AG09309 (cell line): Measurements from ENCODE around the gene GPR157.

ENCODE experiments used
- DNase-seq: peaks from one replicate; pipeline ENCODE4 v3.0.0-alpha.2; 2010; ENCODE audit warnings: low read depth
- H3K4me3 ChIP-seq: 2 replicates; pipeline ENCODE4 v1.5.1; 2011; ENCODE audit warnings: mild to moderate bottlenecking, low read depth, low read length, moderate library complexity; ENCODE audit not compliant: control insufficient read depth
- TF ChIP-seq, protein P1 (sequence below): IDR thresholded peaks from 2 replicates; pipeline ENCODE4 v1.5.1; 2011; ENCODE audit warnings: mild to moderate bottlenecking, low read depth, low read length, inconsistent platforms; ENCODE audit not compliant: insufficient read depth, control insufficient read depth; ENCODE audit errors: missing control alignments

The GPR157 gene

DNA sequence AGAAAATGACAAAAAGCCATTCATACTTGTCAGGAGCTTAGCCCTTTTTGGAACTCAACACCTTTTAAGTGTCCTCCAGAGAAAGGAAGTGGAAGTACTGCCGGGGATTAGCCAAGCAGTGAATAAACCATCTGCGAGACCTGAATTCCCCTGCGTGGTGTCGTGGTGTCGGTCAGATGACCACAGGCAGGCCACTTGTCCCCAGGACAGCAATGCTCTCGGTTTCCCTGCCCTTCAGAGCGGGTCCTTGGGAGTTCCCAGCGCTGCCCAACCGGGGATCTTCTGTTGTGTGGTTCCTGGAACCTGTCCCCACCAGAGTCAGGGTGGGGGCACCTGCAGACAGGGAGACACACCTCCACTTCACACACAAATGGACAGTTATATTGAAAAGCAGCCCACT lies 9.2 kb downstream of the GPR157 start:
- DNase-seq = no peak
- H3K4me3 ChIP-seq = no peak overlapping the region
- TF ChIP-seq, protein P1, sequence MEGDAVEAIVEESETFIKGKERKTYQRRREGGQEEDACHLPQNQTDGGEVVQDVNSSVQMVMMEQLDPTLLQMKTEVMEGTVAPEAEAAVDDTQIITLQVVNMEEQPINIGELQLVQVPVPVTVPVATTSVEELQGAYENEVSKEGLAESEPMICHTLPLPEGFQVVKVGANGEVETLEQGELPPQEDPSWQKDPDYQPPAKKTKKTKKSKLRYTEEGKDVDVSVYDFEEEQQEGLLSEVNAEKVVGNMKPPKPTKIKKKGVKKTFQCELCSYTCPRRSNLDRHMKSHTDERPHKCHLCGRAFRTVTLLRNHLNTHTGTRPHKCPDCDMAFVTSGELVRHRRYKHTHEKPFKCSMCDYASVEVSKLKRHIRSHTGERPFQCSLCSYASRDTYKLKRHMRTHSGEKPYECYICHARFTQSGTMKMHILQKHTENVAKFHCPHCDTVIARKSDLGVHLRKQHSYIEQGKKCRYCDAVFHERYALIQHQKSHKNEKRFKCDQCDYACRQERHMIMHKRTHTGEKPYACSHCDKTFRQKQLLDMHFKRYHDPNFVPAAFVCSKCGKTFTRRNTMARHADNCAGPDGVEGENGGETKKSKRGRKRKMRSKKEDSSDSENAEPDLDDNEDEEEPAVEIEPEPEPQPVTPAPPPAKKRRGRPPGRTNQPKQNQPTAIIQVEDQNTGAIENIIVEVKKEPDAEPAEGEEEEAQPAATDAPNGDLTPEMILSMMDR = no peak

DNA sequence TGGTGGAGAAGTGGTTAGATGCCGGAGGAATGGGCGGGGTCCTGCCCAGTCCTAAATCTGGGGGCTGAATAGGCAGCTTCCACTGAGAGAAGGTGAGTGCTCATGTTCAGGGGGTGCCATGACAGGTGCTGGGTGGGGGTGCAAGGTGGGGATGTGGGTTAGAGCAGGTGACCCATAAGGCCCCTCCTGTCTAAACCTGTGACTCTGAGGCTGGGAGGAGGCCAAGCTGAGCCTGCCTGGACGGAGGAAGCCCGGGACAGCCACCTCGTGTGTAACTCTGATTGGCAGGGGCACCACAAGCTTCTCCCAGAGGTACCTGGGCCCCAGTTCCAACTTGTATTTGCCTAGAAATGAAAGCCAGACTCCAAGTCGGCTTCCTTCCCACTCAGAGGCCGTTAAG lies 10.7 kb downstream of the GPR157 start:
- H3K4me3 ChIP-seq = no peak overlapping the region
- TF ChIP-seq, protein P1 = no peak

GRCh38 chr1:9115351-9116205 lies 13.3 kb downstream of the GPR157 start:
- TF ChIP-seq, protein P1 = no peak
- H3K4me3 ChIP-seq = no peak overlapping the region
- DNase-seq = no peak

More for the DNA sequence above, 10.7 kb downstream of the GPR157 start:
- no peak for DNase-seq

DNA sequence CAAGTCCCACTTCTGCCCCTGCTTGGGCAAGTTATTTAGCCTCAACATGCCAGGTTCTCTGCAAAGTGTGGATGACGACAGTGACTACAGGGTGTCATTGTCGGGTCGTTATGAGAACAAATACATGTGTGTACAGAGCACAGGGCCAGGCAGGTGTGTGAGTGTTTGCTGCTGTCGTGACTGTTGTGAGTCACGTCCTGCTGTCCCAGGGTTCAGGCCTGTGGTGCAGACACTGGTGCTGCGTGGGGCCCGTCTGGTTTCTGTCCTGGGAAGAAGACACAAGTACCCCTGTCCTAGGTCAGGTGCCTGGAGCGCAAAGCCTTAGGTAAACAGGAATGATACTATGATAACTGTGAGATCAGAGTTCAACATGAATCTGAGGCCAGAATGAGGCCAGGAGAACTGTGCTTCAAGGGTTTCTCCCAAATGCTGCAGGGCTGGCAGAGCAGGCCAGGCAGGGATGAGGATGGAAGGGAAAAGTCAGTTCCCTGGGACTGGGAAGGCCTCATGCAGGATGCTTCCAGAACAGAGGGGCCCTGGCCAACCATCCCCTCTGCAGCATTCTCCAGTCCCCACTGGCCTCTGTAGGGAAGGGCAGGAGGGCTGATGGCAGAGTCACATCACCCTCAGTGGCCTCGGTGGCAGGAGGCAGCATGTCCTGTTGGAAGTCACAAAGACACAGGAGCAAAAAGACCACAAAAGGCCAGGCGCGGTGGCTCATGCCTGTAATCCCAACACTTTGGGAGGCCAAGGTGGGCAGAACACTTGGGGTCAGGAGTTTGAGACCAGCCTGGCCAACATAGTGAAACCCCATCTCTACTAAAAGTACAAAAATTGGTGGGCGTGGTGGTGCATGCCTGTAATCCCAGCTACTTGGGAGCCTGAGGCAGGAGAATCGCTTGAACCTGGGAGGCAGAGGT lies 15.7 kb downstream of the GPR157 start:
- no peak for DNase-seq
- H3K4me3 ChIP-seq = no peak overlapping the region
- TF ChIP-seq, protein P1 = no peak

- TF ChIP-seq, protein P1 = no peak
- no peak for DNase-seq
- no peak overlapping the region for H3K4me3 ChIP-seq
Observed at GRCh38 chr1:9111957-9112356, 16.9 kb downstream of the GPR157 start.

- TF ChIP-seq, protein P1 = no peak
- H3K4me3 ChIP-seq = no peak overlapping the region
- no peak for DNase-seq
Observed at GRCh38 chr1:9111357-9111691, 17.6 kb downstream of the GPR157 start.
